ENCODE measurements around the gene APCDD1L.

The APCDD1L gene

DNA sequence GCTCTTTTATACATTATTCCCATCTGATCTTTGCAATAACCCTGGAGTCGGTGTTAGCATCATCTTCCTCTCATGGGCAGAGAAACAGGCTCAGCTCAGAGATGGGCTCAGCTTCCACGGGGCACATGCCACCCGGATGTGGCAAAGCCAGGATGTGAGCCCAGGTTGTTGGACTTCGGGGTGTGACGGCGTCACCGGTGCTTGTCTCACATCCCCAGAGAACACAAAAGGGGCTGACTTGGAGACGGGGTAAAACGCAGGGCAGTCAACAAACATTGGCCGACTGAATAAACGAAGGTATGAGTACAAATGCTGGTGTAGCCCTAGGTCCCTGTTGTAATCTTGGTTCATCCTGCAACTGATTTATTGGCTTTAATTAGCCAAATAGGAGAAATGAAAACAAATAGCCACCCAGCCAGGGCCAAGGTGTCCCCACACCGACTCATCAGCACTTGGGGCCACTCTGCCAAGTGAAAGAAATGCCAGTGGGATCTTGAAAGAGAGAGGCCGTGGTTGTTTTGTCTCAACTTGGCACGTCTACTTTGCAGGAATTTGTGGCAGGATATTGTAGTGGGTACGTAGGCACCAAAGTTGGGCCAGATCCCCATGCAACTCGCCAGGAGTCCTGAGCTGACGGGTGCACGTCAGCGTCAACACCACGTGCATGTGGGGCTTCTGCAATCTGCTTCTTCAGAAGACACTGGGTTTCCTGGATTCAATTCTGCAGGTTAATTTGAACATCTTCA lies 42.8 kb downstream of the APCDD1L start:
- Histone ChIP-seq H3K9me3 (ENCODE audit: control insufficient read depth, low read length) (no peaks in the 10 kb centered on the region), H3K36me3 (ENCODE audit: control insufficient read depth, insufficient read depth, low read length) (no peaks in the 10 kb centered on the region), H3K4me3 (ENCODE audit: low read length) (no peak overlapping the region), H3K9ac (ENCODE audit: low read length) (no peak overlapping the region), H3K4me1 (ENCODE audit: control insufficient read depth, insufficient read depth, low read length) (no peaks in the 10 kb centered on the region), H3K27me3 (ENCODE audit: control insufficient read depth, insufficient read depth, low read length) (no peaks in the 10 kb centered on the region)

DNA sequence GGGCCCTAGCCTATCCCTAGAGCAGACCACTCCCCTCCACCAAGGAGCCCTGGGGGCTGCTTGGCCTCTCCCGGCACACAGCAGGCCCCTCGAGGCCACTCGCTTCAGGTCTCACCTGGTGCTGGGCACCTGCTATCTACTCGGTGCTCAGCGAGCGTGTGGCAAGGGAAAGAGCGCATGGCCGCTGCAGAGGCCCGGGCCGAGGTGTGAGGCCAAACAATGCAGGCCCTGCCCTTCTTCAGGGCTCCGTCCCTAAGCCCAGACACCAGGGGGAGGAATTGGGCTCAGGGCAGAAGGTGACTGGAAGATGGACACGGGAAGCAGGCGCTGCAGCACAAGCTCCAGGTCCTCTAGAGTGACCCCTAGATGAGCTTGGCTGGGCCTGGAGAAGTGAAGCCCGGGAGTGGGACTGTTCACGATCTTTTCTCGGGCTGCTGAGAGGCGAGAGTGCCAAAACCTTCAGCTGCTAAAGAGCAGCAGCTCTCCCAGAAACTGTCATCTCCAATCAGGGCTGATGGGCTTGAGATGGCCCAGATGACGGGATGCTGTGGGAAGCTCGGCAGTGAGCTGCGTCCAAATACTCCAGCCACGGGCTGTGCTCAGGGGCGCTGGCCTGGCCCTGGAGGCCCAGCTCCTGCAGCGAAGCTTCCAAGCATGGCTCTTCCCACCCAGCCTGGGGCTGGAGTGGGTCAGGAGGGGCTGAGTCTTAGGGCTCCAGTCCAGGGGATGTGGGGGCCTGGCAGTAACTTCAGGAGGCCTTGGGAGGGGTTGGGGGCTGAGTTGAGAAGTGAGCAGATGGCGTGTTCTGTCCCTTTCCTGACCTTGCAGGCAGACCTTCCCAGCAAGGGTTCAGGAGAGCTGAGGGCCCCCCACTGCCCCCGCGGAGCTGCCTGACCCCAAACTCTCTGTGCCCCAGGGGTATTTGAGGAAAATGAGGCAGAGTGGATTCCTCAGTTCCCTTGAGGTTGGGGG lies 43.7 kb downstream of the APCDD1L start:
- Histone ChIP-seq H3K9ac (ENCODE audit: low read length) (no peak overlapping the region), H3K4me1 (ENCODE audit: control insufficient read depth, insufficient read depth, low read length) (no peaks in the 10 kb centered on the region), H3K4me3 (ENCODE audit: low read length) (no peak overlapping the region), H3K36me3 (ENCODE audit: control insufficient read depth, insufficient read depth, low read length) (no peaks in the 10 kb centered on the region), H3K9me3 (ENCODE audit: control insufficient read depth, low read length) (no peaks in the 10 kb centered on the region), H3K27me3 (ENCODE audit: control insufficient read depth, insufficient read depth, low read length) (peaks cover 4% of the 10 kb centered on the region)

DNA sequence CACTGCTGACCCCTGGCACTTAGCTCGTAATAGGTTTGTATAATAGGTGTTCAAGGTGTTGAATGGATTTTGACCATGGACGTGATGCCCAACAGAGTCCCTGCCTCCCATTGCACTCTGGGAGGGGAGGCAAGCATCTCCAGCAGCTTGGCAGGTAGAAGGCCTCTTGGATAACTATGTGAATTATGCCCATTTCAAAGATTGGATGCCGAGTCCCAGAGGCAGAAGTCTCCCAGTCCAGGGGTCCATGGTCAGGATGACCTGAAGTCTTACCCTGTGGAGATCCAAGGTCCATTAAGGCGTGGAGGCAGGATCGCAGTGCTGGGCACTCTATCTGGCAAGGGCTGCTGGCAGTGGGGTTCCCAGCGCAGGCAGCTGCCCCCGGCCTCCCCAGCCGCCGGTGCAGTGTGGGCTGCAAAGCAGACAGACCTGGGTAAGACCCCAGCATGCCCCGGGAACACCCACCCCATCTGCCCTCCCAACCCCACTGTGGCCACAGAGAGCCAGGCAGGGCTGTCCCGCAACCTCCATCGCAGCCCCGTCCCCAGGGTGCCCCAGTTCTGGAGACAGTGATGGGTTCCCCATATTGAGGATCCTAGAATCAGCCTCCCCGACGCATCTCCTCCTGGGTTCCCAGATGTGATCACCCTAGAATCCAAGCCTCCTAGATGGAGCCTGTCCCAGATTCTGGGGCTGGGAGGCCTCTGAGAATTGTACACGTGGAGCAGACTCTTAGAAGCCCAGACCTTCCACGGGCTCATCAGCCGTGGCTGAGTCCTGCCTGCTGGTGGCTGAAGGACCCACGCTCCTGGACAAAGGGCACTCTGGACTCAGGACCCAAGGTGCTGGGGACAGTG lies 44.6 kb downstream of the APCDD1L start:
- Histone ChIP-seq H3K4me1 (ENCODE audit: control insufficient read depth, insufficient read depth, low read length) (no peaks in the 10 kb centered on the region), H3K9ac (ENCODE audit: low read length) (no peak overlapping the region), H3K27me3 (ENCODE audit: control insufficient read depth, insufficient read depth, low read length) (peaks cover 4% of the 10 kb centered on the region), H3K36me3 (ENCODE audit: control insufficient read depth, insufficient read depth, low read length) (no peaks in the 10 kb centered on the region), H3K4me3 (ENCODE audit: low read length) (no peak overlapping the region), H3K9me3 (ENCODE audit: control insufficient read depth, low read length) (no peaks in the 10 kb centered on the region)

DNA sequence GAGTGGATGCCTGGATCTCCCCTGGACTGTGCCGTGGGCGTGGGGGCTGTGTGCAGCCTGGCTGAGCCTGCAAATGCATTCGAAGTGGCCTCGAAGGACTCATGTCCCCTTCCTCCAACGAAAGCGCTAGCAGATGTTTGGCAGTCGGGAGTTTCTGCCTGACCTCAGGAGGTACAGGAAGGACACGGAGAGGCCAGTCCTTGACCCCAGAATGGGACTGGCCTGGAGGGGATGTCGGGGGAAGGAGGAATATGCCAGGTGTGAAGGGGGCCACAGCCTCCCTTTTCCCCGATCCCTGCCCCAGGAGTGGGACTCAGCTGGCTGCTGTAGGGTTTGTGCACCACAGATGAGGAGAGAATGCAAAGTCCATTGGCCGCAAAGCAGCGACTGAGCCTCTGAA lies 45.6 kb downstream of the APCDD1L start:
- Histone ChIP-seq H3K9me3 (ENCODE audit: control insufficient read depth, low read length) (no peaks in the 10 kb centered on the region), H3K27me3 (ENCODE audit: control insufficient read depth, insufficient read depth, low read length) (peaks cover 4% of the 10 kb centered on the region), H3K36me3 (ENCODE audit: control insufficient read depth, insufficient read depth, low read length) (no peaks in the 10 kb centered on the region), H3K9ac (ENCODE audit: low read length) (no peak overlapping the region), H3K4me3 (ENCODE audit: low read length) (no peak overlapping the region), H3K4me1 (ENCODE audit: control insufficient read depth, insufficient read depth, low read length) (no peaks in the 10 kb centered on the region)

DNA sequence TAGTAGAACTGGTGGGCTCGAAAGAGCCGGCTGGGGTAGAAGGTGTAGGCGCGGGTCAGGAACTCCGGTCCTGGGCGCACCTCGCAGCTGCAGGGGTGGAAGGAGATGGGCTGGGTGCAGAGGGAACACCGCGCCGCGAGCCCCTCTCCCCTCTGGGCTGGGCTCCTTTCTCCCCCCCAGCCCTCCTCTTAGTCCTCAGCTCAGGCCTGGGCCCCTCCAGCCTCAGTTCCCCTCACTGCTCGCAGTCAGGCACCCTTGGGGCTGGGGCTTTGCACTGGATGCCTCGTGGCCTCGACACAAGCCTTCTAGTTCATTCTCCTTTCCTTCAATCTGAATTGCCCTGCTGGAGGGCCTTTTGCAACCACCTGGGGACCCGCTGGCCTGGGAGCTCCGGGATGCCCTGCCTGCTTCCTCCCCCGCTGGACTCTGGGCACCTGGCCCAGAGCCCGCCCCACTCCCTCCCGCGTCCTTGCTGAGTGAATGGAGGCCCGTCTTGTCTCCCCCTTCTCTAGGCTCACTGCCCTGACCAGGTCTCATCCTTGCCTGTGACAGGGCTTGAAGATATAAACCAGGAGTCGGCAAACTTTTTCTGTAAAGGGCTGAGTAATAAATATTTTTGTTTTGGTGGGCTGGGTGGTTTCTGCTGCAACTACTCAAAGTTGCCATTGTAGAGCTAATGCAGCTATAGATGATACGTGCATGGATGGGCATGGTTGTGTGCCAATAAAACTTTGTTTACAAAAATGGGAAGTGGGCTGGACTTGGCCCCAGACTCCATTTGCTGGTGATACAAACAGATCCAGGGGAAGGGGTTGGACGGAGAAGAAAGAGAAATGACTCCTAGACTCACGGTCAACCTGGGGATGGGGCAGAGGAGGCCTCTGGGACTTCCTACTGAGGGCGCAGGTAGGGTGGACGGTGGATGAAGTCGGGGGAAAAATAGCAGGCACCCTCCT lies 47.3 kb downstream of the APCDD1L start:
- H3K36me3 ChIP-seq (ENCODE audit: control insufficient read depth, insufficient read depth, low read length): no peaks in the 10 kb centered on the region
- H3K27me3 ChIP-seq (ENCODE audit: control insufficient read depth, insufficient read depth, low read length): peaks cover 4% of the 10 kb centered on the region
- H3K4me3 ChIP-seq (ENCODE audit: low read length): no peak overlapping the region
- no peaks in the 10 kb centered on the region for H3K9me3 ChIP-seq (ENCODE audit: control insufficient read depth, low read length)
- H3K9ac ChIP-seq (ENCODE audit: low read length): no peak overlapping the region
- H3K4me1 ChIP-seq (ENCODE audit: control insufficient read depth, insufficient read depth, low read length): no peaks in the 10 kb centered on the region

DNA sequence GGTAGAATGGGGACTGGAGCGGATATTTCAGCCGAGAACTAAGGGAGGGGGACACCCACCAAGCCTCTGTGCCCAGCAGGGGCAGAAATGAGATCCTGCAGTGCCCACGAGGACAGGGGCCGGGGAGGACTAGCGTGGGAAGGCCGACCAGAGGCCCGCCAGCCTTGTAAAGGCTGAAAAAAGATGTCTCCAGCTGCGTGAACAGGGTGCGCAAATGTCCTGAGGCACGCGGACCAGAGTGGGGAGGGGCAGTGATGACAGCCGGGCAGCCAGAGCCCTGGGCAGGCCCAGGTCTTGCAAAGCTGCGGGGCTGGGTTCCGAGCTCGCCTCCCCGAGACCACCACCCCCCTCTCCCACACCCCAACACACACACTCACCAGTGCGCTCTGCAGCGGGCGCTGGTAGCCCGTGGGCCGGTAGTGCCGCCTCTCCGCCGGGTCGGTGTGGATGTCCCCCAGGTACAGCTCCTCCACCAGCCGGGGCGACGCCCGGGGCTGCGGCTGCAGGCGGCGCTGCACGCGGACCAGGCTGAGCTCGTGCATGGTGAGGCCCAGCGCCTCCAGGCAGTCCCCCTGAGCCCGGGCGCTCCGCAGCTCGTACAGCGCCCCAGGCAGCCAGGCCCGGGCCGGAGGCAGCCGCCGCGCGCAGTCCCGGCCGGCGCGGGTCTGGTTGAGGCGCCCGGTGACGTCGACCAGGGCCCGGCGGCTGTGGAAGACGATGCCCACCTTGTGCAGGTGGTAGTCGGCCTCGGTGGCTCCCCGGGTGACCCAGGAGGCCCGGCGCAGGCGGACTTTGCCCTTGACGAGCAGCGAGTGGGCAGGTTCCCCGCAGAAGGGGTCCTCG lies 48.2 kb downstream of the APCDD1L start:
- no peaks in the 10 kb centered on the region for H3K9me3 ChIP-seq (ENCODE audit: control insufficient read depth, low read length)
- no peak overlapping the region for H3K4me3 ChIP-seq (ENCODE audit: low read length)
- no peaks in the 10 kb centered on the region for H3K4me1 ChIP-seq (ENCODE audit: control insufficient read depth, insufficient read depth, low read length)
- H3K9ac ChIP-seq (ENCODE audit: low read length): no peak overlapping the region
- peaks cover 4% of the 10 kb centered on the region for H3K27me3 ChIP-seq (ENCODE audit: control insufficient read depth, insufficient read depth, low read length)
- no peaks in the 10 kb centered on the region for H3K36me3 ChIP-seq (ENCODE audit: control insufficient read depth, insufficient read depth, low read length)

DNA sequence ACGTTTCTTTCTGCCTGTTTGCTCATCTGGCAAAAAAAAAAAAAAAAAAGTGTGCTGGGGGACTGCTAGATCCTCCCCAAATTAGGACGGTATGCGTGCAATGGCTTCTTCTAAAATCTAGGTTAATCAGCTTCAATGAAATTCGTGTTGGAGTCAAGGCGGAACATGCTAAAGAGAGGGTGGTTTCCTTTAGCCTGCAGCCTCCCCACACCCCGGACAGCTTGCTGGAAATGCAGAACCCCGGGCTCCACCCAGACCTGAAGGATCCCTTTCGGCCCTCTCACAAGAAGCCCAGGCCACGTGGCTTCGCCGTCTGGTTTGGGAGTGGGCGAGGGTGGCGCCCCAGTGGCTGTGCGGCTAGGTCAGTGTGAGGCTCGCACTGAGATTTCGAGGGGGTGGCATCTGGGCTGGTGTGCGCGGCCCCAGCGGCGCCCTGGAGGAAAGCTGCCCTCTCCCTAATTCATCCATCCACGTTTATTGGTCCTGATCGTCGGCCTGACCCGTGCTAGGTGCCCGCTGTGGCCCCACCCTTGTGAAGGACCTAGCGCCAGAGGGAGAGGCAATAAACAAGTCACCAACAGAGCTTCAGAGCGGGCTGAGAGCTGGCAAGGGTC lies 49.0 kb downstream of the APCDD1L start:
- no peaks in the 10 kb centered on the region for H3K4me1 ChIP-seq (ENCODE audit: control insufficient read depth, insufficient read depth, low read length)
- H3K9me3 ChIP-seq (ENCODE audit: control insufficient read depth, low read length): no peaks in the 10 kb centered on the region
- H3K4me3 ChIP-seq (ENCODE audit: low read length): no peak overlapping the region
- H3K36me3 ChIP-seq (ENCODE audit: control insufficient read depth, insufficient read depth, low read length): no peaks in the 10 kb centered on the region
- peaks cover 4% of the 10 kb centered on the region for H3K27me3 ChIP-seq (ENCODE audit: control insufficient read depth, insufficient read depth, low read length)
- no peak overlapping the region for H3K9ac ChIP-seq (ENCODE audit: low read length)

DNA sequence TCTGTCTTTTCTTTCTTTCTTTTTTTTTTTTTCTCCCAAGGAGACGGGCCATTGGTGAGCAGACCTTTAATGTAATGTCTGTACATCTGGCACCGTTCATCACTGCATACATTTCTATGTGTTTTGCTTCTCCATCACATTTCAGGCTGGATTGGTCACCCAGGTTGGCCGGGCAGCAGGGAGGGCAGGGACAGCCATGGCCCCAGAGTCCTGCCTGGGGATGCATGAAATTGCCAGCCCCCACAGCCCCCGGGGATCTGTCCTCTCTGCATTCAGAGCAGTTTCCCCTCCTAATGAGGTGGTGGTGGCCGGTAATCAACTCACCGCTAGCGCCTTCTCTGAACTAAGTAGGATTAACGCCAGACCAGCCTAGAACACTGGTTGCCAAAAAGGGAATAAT lies 50.4 kb downstream of the APCDD1L start:
- H3K9ac ChIP-seq (ENCODE audit: low read length): no peak overlapping the region
- peaks cover 4% of the 10 kb centered on the region for H3K27me3 ChIP-seq (ENCODE audit: control insufficient read depth, insufficient read depth, low read length)
- no peaks in the 10 kb centered on the region for H3K36me3 ChIP-seq (ENCODE audit: control insufficient read depth, insufficient read depth, low read length)
- H3K4me3 ChIP-seq (ENCODE audit: low read length): no peak overlapping the region
- no peaks in the 10 kb centered on the region for H3K4me1 ChIP-seq (ENCODE audit: control insufficient read depth, insufficient read depth, low read length)
- H3K9me3 ChIP-seq (ENCODE audit: control insufficient read depth, low read length): no peaks in the 10 kb centered on the region

DNA sequence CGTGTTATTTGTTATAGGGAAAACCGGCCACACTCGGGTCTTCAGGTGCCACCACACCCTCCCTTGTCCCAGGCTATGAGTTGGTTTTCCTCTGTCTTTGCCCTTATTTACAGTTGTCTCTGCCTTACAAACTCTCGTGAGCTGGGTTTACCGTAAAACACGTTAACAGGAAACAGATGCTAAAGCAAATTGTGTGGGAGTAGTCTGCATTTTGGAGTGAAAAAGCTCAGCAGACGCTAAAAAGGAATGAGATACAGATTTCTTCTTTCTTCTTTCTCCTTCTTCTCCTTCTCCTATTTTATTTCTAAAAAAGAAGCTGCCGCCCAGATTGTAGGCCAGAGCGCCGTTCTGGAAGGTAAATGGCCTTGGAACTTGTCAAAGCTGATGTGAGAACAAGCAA lies 51.9 kb downstream of the APCDD1L start:
- H3K4me3 ChIP-seq (ENCODE audit: low read length): no peak overlapping the region
- no peak overlapping the region for H3K9ac ChIP-seq (ENCODE audit: low read length)
- no peaks in the 10 kb centered on the region for H3K36me3 ChIP-seq (ENCODE audit: control insufficient read depth, insufficient read depth, low read length)

DNA sequence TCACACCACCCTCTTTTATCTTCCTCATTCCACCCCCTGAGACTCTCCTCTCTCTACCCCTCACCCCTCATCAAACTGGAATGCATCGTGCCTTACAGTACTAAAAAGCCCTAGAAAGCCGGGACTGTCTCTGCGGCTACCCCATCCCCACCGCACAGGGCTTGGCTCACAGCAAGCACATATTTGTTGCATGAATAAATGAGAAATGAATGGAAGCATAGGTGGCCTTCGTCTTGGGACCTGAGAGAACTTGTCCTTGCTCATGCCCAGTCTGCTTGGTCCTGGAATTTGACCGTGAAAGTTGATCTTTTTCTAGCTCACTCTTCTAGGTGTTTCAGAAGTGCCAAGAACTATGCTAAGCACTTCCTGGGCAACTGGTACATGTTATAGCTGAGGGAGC lies 53.3 kb downstream of the APCDD1L start:
- no peak overlapping the region for H3K4me3 ChIP-seq (ENCODE audit: low read length)
- H3K9me3 ChIP-seq (ENCODE audit: control insufficient read depth, low read length): no peaks in the 10 kb centered on the region
- no peaks in the 10 kb centered on the region for H3K4me1 ChIP-seq (ENCODE audit: control insufficient read depth, insufficient read depth, low read length)

More for the DNA sequence above, 51.9 kb downstream of the APCDD1L start:
- H3K9me3 ChIP-seq (ENCODE audit: control insufficient read depth, low read length): no peaks in the 10 kb centered on the region
- no peaks in the 10 kb centered on the region for H3K4me1 ChIP-seq (ENCODE audit: control insufficient read depth, insufficient read depth, low read length)
- peaks cover 4% of the 10 kb centered on the region for H3K27me3 ChIP-seq (ENCODE audit: control insufficient read depth, insufficient read depth, low read length)

More for the DNA sequence above, 53.3 kb downstream of the APCDD1L start:
- Histone ChIP-seq H3K36me3 (ENCODE audit: control insufficient read depth, insufficient read depth, low read length) (no peaks in the 10 kb centered on the region), H3K27me3 (ENCODE audit: control insufficient read depth, insufficient read depth, low read length) (peaks cover 3% of the 10 kb centered on the region), H3K9ac (ENCODE audit: low read length) (no peak overlapping the region)

All from mucosa of stomach (tissue), 1 donor.